ENCODE results near the gene MAPK8IP3.

Gene MAPK8IP3

DNA sequence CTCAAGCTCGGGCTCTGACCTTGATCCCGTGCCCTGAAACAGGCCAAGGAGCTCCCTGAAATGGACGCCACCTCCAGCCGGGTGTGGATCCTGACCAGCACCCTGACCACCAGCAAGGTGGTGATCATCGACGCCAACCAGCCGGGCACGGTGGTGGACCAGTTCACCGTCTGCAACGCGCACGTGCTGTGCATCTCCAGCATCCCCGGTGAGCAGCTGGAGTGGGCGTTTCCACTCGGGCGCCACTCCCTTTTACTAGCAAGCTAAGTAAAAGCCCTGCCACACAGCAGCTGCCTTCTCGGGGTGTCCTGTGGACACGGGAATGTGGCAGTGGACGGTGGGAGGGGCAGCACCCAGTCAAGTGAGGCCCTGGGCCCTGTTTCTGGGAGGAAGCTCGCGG lies 59.0 kb downstream of the MAPK8IP3 start:
- no peak for DNase-seq

DNA sequence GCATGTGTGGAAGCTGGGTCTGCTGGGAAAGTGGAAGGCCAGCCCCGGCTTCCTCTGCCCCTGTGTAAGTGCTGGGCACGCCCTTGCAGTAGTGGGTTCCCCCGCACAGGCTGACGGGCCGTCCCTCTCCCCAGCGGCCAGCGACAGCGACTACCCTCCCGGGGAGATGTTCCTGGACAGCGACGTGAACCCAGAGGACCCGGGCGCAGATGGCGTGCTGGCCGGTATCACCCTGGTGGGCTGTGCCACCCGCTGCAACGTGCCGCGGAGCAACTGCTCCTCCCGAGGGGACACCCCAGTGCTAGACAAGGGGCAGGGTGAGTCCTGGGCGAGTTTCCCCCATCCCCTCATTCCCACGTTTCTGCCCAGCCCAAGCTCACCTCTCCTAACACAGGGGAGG lies 59.8 kb downstream of the MAPK8IP3 start:
- DNase-seq, result no peak

GRCh38 chr16:1766231-1766630 lies 60.2 kb downstream of the MAPK8IP3 start:
- DNase-seq, result no peak

DNA sequence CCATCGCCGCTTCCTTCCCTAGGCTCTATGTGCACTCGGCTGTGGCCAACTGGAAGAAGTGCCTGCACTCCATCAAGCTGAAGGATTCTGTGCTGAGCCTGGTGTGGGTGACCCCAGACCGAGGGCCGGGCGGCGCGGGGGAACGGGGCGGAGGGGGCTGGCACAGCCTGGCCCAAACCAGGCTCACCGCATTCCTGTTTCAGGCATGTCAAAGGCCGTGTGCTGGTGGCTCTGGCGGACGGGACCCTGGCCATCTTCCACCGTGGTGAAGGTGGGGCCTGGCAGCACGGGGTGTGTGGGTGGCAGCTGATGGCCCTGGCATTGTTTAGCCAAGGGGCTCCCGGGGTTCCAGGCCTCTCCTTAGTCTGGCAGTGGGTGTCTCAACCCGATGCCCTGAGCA lies 60.7 kb downstream of the MAPK8IP3 start:
- no peak for DNase-seq

GRCh38 chr16:1767116-1767994 lies 61.4 kb downstream of the MAPK8IP3 start:
- no peak for DNase-seq

DNA sequence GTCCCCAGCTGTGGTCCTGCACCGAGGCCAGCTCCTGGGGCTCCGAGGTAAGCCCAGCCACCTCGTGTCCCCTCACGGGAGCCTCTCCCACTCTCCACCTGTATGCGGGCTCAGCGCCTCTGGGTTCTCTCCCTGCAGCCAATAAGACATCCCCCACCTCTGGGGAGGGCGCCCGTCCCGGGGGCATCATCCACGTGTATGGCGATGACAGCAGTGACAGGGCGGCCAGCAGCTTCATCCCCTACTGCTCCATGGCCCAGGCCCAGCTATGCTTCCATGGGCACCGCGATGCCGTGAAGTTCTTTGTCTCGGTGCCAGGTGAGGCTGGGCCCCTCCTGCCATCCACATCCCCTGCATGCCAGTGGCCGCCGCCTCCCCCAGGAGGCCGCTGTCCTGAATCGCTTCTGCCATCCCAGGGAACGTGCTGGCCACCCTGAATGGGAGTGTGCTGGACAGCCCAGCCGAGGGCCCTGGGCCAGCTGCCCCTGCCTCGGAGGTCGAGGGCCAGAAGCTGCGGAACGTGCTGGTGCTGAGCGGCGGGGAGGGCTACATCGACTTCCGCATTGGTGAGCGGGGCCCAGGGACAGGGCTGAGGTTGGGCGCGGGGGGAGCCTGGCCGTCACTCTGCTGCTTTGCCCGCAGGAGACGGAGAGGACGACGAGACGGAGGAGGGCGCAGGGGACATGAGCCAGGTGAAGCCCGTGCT lies 62.2 kb downstream of the MAPK8IP3 start:
- no peak for DNase-seq

DNA sequence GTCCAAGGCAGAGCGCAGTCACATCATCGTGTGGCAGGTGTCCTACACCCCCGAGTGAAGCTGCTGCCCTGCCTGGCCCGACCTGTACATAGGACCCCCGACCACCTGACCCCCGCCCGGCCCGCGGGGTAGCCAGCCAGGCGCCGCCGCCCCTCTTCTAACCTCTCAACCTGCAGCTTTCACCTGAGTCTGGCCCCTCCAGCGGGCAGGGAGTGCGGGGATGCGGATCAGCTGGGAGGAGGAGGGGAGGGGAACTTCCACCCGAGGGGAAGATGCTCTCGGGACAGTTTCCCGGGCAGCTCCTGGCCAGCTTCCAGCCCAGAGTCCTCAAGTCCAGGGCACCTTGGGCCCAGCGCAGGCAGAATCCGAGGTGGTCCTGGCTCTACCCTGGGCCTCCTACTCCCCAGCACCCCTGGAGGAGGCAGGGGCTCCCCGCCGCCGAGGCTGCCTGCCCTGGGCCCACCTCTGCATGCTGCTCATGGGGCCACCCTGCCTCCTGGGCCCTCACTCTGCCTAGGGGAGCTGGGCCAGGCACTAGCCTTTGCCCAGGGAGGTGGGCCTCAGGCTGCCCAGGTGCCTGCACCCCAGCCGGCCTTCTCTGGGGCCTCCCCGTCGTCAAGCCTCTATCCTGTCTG lies 62.9 kb downstream of the MAPK8IP3 start:
- DNase-seq, result no peak

GRCh38 chr16:1769402-1770300 lies 63.7 kb downstream of the MAPK8IP3 start:
- DNase-seq, result no peak

GRCh38 chr16:1770328-1771187 lies 64.6 kb downstream of the MAPK8IP3 start:
- peak; percentile 67 to 76 for DNase-seq

DNA sequence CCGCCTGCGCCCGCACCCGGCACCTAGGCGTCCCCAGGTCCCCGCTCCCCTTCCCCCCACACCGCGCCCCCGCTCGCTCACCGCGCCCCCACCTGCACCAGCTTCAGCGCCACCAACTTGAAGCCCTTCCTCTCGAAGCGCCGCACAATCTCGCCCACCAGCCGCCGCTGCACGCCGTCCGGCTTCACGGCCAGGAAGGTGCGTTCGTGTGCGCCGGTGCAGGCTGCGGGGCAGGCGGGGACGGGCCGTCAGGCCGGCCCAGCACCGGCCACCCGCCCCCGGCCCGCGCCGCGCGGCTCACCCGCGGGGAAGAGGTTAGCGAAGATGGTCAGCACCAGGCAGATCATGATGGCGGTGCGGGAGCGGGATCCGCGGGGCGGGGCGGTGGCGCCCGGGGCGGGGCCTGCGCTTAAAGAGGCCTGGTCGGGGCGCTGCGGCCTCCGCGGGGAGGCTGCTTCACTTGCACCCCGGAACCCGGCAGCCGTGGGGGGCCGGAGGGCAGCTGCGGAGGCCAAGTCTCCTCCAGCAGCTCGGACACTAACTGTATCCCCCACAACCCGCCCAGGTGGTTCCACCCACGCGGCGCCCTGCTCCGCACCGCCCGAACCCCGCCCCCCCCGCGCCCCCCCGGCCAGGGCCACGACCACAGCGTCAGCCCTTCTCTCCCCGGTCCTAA lies 65.3 kb downstream of the MAPK8IP3 start, which contains the start of gene NME3:
Gene NME3 (minus strand): TSS at position 356 of the 676 bp plus-strand sequence. CDS start 9 bp downstream, at position 347.
- peak; percentile 88 to 90 for DNase-seq

GRCh38 chr16:1771864-1772361 lies 65.9 kb downstream of the MAPK8IP3 start:
- DNase-seq, result no peak

GRCh38 chr16:1772362-1772907 lies 66.4 kb downstream of the MAPK8IP3 start, which contains the start of gene EME2:
TSS of gene EME2 (plus strand) at chr16:1772810. CDS start at chr16:1773228, 418 bp downstream.
- peak; percentile 76 to 78 for DNase-seq

- peak; percentile 89 to 90 for DNase-seq
Measured at GRCh38 chr16:1772908-1773702, 67.1 kb downstream of the MAPK8IP3 start, which contains the start of gene MRPS34. TSS of gene MRPS34 (minus strand) at chr16:1773134. CDS start at chr16:1773119, 15 bp downstream.

DNA sequence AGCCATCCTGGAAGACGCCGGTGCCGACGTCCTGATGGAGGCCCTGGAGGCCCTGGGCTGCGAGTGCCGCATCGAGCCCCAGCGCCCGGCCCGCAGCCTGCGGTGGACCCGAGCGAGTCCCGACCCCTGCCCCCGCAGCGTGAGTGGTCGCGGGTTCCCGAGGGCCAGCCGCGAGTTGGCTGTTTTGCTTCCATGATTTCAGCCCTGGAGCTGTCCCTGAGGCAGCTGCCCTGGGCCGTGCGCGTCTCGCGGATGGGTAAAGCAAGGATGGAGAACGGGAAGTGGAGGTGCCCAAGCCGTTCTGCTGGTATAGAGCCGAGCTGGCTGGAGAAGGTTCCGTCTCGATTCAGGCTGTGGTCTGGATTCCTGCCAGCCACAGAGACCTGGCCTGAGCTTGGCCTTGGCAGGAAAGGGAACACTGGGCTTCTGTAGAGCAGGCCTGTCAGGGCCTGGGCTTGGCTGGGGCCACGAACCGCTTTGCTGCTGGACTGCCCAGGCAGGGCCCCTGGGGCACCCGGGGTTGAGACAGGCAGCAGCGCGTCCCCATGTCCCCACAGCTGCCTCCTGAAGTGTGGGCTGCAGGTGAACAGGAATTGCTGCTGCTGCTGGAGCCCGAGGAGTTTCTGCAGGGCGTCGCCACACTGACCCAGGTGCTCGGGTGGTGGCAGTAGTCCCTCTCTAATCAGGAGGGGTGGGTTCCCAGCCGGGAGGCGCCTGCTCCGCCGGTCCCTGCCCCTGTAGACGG lies 67.9 kb downstream of the MAPK8IP3 start:
- DNase-seq, result no peak

DNA sequence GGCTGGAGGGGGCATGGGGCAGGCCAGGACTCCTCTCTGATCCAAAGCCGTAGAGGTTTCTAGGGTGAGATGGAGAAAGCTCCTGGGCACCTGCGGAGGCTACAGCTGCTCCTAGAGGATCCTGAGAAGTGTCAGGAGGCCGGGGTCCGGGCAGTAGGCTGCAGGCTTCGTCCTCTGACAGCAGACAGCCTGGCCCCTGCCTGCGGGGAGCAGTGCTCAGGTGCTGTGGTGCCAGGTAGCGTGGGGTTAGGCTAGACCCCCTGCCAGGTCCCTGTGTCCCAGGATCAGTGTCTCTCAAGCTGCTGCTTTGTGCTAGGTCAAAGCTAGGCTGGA lies 68.4 kb downstream of the MAPK8IP3 start:
- DNase-seq, result no peak

DNA sequence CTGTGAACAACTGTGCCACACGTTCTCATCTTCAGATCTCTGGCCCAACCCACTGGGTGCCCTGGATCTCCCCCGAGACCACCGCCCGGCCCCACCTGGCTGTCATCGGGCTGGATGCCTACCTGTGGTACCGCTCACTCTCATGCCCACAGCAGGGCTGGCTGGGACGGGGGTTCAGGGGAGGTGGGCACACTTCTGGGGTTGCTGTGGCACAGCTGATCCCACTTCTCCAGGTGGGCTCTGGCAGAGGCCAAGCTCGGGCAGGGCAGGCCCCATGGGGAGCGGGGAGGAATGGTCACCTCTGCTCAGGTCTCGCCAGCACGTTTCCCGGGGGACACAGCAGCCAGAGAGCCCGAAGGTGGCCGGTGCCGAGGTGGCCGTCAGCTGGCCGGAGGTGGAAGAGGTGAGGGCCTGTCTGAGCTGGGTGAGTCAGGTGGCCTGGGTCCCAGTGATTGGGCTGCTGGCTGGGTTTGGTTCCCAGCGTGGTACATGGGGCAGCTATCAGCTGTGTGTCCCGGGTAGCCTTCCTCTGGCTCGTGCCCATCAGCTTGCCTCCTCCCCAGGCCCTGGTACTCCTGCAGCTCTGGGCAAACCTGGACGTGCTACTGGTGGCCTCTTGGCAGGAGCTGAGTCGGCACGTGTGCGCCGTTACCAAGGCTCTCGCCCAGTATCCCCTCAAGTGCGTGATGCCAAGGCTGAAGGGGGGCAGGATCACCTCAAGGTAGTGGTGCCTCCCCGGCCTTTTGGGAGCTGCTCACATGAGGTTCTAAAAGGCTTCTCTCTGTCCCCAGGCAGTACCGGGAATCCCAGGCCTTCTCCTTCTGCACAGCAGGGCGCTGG lies 69.2 kb downstream of the MAPK8IP3 start:
- DNase-seq, result no peak

DNA sequence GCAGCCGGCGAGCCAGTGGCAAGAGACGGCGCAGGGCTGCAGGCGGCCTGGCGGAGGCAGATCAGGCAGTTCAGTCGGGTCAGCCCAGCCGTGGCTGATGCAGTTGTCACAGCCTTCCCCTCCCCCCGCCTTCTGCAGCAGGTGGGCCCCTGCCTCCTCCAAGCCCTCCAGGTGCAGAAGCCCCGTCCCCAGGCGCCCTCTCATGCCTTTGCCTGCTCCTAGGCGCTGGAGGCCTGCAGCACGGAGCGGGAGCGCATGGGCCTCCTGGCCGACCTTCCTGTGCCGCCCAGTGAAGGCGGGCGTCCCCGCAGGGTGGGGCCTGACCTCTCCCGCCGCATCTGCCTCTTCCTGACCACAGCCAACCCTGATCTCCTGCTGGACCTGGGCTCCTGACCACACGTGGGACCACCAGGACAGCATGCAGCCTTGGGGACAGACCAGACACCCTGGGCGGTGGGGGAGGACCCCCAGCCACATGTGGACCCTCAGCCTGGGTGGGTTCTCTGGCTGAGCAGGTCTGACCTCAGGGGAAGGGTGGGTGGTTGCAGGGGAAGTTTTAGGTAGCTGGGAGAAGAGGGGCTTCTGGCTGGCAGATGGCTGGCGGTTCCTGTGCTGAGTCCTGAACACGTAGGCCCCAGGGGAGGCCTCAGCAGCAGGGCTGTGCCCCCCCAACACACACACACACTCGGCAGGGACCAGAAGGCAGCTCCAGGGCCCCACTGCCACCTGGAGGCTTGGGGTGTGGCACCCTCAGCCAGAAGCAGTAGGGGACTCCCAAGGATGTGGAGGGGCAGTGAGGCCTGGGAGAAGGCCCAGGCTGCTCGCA lies 70.1 kb downstream of the MAPK8IP3 start:
- DNase-seq, result no peak

Measured in activated T-cell treated with anti-CD3 and anti-CD28 coated beads, Interleukin-2, amount 50 U/mL, for 48 hours (primary cell).